GM12878 (cell line): Measurements from ENCODE around the gene AGR3.

Source experiments
- CREB1 ChIP-seq: IDR thresholded peaks from 2 replicates; pipeline ENCODE4 v1.6.1; 2012; ENCODE audit warnings: low read depth, mild to moderate bottlenecking, inconsistent platforms
- CTCF ChIP-seq, 3 experiments: IDR thresholded peaks in 2 of 3; conservative IDR thresholded peaks in 1 of 3; 2 replicates each; pipeline ENCODE4 v1.5.1; 2011; ENCODE audit warnings: low read depth in 3 of 3, low read length in 3 of 3, mild to moderate bottlenecking in 3 of 3, control low read depth in 2 of 3, moderate library complexity in 2 of 3, inconsistent platforms in 1 of 3, mixed read lengths in 1 of 3; ENCODE audit not compliant: control insufficient read depth in 2 of 3, insufficient read depth in 1 of 3; ENCODE audit errors: extremely low read depth in 1 of 3
- E4F1 ChIP-seq: fragments of 450-650 bp; IDR thresholded peaks from 2 replicates; pipeline ENCODE4 v1.6.1; 2018; ENCODE audit warnings: borderline replicate concordance, mild to moderate bottlenecking; ENCODE audit not compliant: partially characterized antibody
- EZH2 ChIP-seq: IDR thresholded peaks from 2 replicates; pipeline ENCODE4 v1.6.1; 2012; ENCODE audit warnings: low read depth, mild to moderate bottlenecking, control low read depth, inconsistent platforms, low read length, borderline replicate concordance; ENCODE audit not compliant: control insufficient read depth
- FOXM1 ChIP-seq: IDR thresholded peaks from 2 replicates; pipeline ENCODE4 v1.6.1; 2012; ENCODE audit warnings: low read depth, mild to moderate bottlenecking, inconsistent platforms, low read length, moderate library complexity
- HCFC1 ChIP-seq: fragments of 150-350 bp; IDR thresholded peaks from 2 replicates; pipeline ENCODE4 v1.6.1; 2014; ENCODE audit warnings: low read length
- HDAC2 ChIP-seq: fragments of 200-600 bp; sonication (generic); IDR thresholded peaks from 2 replicates; pipeline ENCODE4 v1.6.1; 2017
- IRF5 ChIP-seq: fragments of 450-650 bp; IDR thresholded peaks from 2 replicates; pipeline ENCODE4 v1.6.1; 2017; ENCODE audit warnings: borderline replicate concordance
- TARDBP ChIP-seq: IDR thresholded peaks from 2 replicates; pipeline ENCODE4 v1.6.1; 2016; ENCODE audit warnings: borderline replicate concordance
- TCF3 ChIP-seq: IDR thresholded peaks from 2 replicates; pipeline ENCODE4 v1.6.1; 2012; ENCODE audit warnings: low read depth, mild to moderate bottlenecking, low read length, borderline replicate concordance; ENCODE audit not compliant: insufficient read depth
- ZBTB33 ChIP-seq: fragments of 450-650 bp; IDR thresholded peaks from 2 replicates; pipeline ENCODE4 v1.6.1; 2017; ENCODE audit warnings: mild to moderate bottlenecking

- TF ChIP-seq ZBTB33, result no peak
- no peak for TF ChIP-seq TARDBP
- no peak for TF ChIP-seq CREB1
- TF ChIP-seq CTCF (IDR thresholded peaks at IDR 0.05 in 2 of 3, conservative IDR thresholded peaks at IDR 0.05 in 1 of 3; ENCODE audit: control insufficient read depth in 2 of 3, extremely low read depth in 1 of 3, insufficient read depth in 1 of 3, low read depth in 3 of 3, low read length in 3 of 3), result no peak
- TF ChIP-seq HCFC1, result no peak
- no peak for TF ChIP-seq FOXM1
- no peak for TF ChIP-seq TCF3
- TF ChIP-seq IRF5, result no peak
- no peak for TF ChIP-seq HDAC2
- no peak for TF ChIP-seq E4F1
- TF ChIP-seq EZH2, result no peak
These were observed 30.0 kb downstream of the AGR3 start for GRCh38 chr7:16851829-16852228.
